Epithelial cell of prostate (primary cell): Measurements from ENCODE around the gene FBXW12.
A peak's percentile ranks its signal among the peaks of the same experiment; 100 is the strongest.

ENCODE experiments used
- DNase-seq: peaks from one replicate; pipeline ENCODE4 v3.0.0-alpha.2; 2011; ENCODE audit warnings: low read depth, low spot score
- H3K27ac ChIP-seq: fragments of 450-650 bp; 2 replicates; pipeline ENCODE4 v1.5.1; 2017; ENCODE audit warnings: mild to moderate bottlenecking

The FBXW12 gene

GRCh38 chr3:48406443-48407431, 34.7 kb downstream of the FBXW12 start:
- H3K27ac ChIP-seq, result no peak overlapping the region
- DNase-seq, result no peak

- H3K27ac ChIP-seq, result no peak overlapping the region
- no peak for DNase-seq
Measured at GRCh38 chr3:48407542-48408099, 35.6 kb downstream of the FBXW12 start.

- no peak overlapping the region for H3K27ac ChIP-seq
- DNase-seq, result no peak
Measured at GRCh38 chr3:48408823-48409281, 36.8 kb downstream of the FBXW12 start.

DNA sequence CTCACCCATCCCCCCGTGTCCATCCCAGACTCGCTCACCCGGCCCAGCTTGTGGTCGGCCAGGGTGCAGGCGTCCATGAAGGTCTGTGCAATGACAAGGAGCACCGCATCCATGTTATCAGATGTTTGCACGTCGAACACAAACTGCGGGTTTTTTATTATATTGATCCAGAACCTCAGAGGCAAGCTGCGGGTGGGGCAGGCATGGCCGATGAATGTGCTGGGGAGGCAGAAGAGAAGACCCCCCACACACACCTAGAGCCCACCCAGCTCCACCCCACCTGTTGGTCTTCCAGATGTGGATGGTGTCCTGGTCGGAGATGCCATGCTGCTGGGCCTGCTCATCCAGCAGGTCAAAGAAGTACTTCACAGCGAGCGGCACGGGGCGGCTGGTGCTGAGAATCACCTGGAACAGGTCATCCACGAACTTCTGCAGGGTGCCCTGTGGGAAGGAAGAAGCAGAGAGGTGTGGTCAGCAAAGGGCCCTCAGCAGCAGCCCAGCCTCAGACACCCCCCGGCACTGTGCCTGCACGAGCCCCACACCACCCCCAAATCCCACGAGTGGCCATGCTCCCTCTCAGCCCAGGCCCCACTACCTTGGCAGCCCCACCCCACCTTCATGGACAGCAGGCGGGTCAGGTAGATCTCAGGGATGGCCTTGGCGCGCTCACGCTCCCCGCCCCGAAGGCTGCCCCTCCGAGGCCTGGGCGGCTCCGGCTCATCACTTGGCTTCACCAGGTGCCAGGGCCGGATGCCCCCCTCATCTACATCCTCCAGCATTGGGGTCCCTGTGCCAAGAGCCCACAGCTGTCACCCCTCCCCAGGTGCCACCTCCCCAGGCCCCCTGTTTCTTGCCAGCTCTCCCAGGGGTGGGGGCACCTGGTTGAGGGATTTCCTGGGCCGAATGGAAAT, 37.5 kb downstream of the FBXW12 start:
- no peak overlapping the region for H3K27ac ChIP-seq
- DNase-seq, result no peak

DNA sequence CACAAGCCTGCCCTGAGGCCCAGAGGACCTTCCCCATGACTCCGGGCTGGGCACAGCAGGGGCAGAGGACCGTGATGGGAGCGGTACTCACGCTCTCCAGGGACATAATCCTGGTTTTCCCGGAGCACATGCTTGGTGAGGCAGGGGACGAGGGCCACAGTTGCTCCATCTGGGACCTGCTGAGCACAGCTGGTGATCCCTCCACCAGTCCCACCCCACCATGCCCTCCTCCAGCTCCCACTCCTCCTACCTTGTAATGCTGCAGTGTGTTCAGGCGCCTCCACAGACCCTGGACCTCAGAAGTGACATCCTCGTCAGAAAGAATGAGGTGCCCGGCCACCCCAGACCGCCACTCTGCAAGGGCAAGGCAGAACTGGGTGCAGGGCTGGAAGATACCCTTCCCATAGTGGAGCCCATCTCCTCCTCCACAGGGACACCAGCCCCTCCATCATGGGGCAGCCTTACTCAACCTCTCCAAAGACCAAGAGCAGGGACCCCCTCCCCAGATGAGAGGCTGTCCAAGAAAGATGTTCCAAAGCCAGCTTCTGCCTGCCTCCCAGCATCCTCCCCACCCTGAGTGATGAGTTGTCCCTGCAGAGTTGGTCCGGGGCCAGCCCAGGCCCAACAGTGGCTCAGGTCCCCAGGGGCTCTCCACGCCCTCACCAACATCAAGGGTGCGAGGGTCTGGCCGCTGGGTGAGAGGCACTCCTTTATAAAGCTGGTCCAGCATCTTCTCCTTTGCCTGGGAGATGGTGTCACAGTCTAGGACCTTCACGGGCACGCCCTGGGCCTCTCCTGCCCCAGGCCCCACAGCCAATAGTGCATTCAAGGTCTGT, 38.4 kb downstream of the FBXW12 start:
- H3K27ac ChIP-seq, result no peak overlapping the region
- no peak for DNase-seq

- DNase-seq, result no peak
- H3K27ac ChIP-seq, result no peak overlapping the region
Measured at GRCh38 chr3:48411041-48411588, 39.1 kb downstream of the FBXW12 start.

GRCh38 chr3:48411606-48412374, 39.8 kb downstream of the FBXW12 start:
- H3K27ac ChIP-seq, result no peak overlapping the region
- DNase-seq, result no peak

GRCh38 chr3:48412375-48413001, 40.5 kb downstream of the FBXW12 start:
- no peak for DNase-seq
- peak overlapping the region; percentile 13 for H3K27ac ChIP-seq

DNA sequence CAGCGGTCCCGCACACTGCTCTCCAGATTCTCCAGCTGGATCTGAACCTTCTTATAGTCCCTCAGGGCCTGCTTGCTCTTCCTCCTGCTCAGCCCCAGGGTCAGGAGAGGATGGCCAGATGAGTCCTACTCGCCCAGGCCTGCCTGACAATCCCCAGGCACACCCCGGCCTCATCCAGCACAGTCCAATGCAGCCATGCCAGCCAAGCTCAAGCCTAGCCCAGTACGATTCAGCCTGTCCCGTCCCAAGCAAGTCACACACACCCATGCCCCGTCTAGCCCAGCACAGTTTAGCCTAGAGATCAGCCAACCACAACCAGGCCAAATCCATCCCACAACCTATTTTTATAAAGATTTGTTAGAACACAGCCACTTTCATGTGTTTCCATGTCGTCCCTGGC, 41.1 kb downstream of the FBXW12 start:
- H3K27ac ChIP-seq, result peak overlapping the region; percentile 13
- DNase-seq, result no peak

- peak overlapping the region; percentile 13 for H3K27ac ChIP-seq
Measured at GRCh38 chr3:48413611-48414010, 41.6 kb downstream of the FBXW12 start.

GRCh38 chr3:48414376-48415250, 42.6 kb downstream of the FBXW12 start:
- DNase-seq, result no peak
- no peak overlapping the region for H3K27ac ChIP-seq

More at GRCh38 chr3:48413611-48414010, 41.6 kb downstream of the FBXW12 start:
- DNase-seq, result no peak

DNA sequence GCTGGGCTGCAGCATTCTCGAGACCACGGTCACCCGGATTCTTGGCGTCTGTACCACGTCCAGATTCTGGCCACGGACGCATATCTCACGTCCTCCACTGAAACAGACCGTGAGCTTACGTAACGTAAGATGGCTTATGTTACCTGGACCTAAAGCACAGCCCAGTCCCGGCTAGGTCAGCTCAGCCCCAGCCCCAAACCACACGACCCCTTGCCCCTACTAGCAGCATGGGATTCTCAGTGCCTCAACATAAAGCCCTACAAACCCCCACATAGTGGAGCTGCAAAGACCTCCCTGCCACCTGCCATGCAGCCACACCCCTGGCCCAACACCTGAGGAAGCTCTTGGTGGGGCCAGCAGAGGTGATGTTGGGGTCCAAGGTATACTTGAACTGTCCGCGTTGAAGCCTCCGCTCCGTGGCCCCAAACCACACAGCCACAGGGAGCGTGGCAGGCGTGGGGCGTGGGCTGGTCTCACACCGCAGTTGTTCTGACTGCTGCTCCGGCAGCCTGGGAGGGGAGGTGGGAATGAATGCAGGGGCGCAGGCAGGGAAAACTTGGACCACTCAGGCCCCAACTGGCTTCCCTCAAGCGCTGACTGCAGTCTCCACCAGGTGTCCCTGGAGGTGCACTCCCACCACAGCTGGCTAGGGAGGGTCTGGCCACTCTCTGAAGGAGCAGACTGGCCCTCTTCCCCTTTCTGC, 43.4 kb downstream of the FBXW12 start:
- no peak overlapping the region for H3K27ac ChIP-seq
- no peak for DNase-seq

GRCh38 chr3:48416091-48416505, 44.1 kb downstream of the FBXW12 start:
- no peak overlapping the region for H3K27ac ChIP-seq
- no peak for DNase-seq

DNA sequence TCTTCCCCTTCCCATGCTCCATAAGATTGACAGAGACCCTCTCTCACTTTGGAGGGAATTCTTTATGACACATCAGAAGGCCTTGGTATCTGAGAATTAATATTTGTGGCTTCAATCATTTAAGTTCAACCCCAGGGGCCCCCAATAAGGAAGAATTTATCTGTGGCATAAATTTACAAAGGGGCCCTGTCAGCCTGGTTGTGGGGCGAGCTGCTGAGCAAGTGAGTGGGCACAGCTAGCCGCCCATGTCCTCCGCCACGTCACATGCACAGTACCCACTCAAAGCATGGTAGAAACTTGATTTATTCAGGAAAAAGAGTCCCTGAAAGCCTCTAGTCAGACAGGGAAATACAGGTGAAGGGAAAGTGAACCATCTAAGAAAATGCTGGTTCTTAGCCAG, 44.5 kb downstream of the FBXW12 start:
- no peak overlapping the region for H3K27ac ChIP-seq
- DNase-seq, result no peak

- DNase-seq, result no peak
- no peak overlapping the region for H3K27ac ChIP-seq
Measured at GRCh38 chr3:48417529-48418108, 45.6 kb downstream of the FBXW12 start.

DNA sequence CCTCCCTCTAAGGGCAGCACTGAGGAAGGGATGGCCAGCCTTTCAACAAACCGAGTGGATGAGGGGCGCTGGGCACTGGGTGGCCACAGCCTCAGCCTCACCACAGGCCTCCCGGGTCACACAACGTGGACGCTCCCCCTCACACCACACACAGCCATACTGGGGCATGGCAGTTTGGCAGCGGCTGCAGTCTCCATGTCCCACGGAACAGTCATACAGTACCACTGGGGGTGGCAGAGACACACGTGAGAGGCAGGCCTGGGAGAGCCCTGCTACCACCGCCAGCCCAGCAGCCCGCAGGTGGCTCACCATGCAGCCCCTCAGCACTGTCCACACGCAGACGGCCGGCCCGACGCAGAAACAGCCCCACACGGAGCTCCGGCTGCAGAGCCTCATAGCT, 46.1 kb downstream of the FBXW12 start:
- no peak for DNase-seq
- H3K27ac ChIP-seq, result no peak overlapping the region
